ENCODE results near the gene TRPM3.
A peak's percentile ranks its signal among the peaks of the same experiment; 100 is the strongest.

TRPM3 gene

DNA sequence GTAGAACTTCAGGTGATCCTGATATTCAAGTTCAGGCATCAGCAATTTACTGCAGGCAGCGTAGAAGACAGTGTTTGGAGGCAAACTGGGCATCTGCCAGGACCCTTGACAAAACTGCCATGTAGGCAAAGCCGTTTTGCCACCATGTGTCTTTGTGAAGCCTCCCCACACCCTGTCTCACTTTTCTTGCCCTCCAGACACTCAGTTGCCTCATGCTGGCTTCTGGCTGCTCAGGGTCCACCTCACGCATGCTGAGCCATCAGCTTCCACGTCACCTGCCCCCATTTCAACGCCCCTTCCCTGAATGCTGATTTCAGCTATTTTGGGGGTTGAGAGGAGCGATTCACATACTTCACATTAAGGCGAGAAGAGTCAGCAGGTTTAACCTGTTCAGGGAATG, 541.7 kb downstream of the TRPM3 start:
- Mint-ChIP-seq H3K4me1 (no peaks in the 10 kb centered on the region), H3K36me3 (ENCODE audit: low read depth) (no peaks in the 10 kb centered on the region), H3K27me3 (ENCODE audit: low read depth) (no peaks in the 10 kb centered on the region), H3K9me3 (no peaks in the 10 kb centered on the region), H3K27ac (no peak overlapping the region), H3K4me3 (no peak overlapping the region)
- TF ChIP-seq, protein P1, sequence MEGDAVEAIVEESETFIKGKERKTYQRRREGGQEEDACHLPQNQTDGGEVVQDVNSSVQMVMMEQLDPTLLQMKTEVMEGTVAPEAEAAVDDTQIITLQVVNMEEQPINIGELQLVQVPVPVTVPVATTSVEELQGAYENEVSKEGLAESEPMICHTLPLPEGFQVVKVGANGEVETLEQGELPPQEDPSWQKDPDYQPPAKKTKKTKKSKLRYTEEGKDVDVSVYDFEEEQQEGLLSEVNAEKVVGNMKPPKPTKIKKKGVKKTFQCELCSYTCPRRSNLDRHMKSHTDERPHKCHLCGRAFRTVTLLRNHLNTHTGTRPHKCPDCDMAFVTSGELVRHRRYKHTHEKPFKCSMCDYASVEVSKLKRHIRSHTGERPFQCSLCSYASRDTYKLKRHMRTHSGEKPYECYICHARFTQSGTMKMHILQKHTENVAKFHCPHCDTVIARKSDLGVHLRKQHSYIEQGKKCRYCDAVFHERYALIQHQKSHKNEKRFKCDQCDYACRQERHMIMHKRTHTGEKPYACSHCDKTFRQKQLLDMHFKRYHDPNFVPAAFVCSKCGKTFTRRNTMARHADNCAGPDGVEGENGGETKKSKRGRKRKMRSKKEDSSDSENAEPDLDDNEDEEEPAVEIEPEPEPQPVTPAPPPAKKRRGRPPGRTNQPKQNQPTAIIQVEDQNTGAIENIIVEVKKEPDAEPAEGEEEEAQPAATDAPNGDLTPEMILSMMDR (IDR thresholded peaks at IDR 0.05; ENCODE audit: unreplicated experiment in 3 of 3), result no peak

DNA sequence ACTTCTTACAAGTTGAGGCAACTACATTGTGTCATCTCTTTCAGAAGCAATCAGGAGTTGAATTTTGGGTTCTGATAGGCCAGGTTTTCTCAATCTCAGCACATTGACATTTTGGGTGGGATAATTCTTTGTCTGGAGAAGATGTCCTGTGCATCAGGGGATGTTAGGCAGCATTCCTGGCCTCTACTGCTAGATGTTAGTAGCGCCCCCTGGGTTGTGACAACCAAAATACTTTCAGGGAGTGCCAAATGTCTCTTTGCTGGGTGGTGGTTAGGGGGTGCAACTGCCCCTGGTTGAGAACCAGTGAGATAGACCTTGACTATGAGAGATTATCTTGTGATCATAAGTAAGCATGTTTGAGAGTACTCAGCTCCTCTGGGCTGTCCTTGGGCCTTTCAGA, 542.7 kb downstream of the TRPM3 start:
- TF ChIP-seq, protein P1 (IDR thresholded peaks at IDR 0.05; ENCODE audit: unreplicated experiment in 3 of 3), result no peak
- Mint-ChIP-seq H3K27me3 (ENCODE audit: low read depth) (no peaks in the 10 kb centered on the region), H3K4me3 (no peak overlapping the region), H3K4me1 (peaks cover 7% of the 10 kb centered on the region), H3K36me3 (ENCODE audit: low read depth) (no peaks in the 10 kb centered on the region), H3K9me3 (no peaks in the 10 kb centered on the region), H3K27ac (no peak overlapping the region)

DNA sequence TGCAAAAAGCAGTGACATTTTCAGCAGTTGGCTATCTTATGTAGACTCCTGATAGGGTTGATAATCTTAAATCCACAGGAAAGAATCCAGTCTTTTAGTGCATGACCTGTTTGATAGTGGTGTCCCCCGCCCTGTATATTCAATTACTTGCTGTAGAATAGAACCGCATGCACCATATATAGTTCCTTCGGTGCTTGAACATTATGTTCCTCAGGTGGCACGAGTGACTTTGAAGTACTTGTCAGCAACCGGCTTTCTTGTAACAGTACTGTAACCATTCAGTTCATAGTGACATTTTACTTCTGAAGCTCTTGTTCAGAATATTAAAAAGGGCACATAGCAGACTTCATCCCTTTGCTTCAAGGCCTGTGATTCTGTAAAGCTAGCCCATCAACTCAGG, 543.8 kb downstream of the TRPM3 start:
- Mint-ChIP-seq H3K9me3 (no peaks in the 10 kb centered on the region), H3K4me3 (no peak overlapping the region), H3K4me1 (peaks cover 7% of the 10 kb centered on the region), H3K36me3 (ENCODE audit: low read depth) (no peaks in the 10 kb centered on the region), H3K27ac (no peak overlapping the region), H3K27me3 (ENCODE audit: low read depth) (no peaks in the 10 kb centered on the region)
- TF ChIP-seq, protein P1 (IDR thresholded peaks at IDR 0.05; ENCODE audit: unreplicated experiment in 3 of 3), result no peak

DNA sequence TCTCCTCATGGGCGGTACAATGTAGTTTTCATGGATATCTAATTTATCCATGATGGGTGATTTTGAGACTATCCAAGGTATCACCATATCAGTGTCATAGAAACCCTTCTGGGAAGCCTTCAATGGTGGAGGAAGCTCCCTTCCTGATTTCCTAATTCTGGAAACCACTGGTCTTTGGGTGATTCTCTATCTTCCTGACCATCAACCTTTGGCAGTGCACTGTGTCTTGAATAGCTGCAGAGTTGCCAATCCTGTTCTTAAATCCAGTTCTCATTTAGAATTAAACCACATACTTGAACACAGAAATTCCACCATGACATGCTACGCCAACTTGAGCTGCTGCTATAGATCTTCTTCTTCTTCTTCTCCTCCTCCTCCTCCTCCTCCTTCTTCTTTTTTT, 545.3 kb downstream of the TRPM3 start:
- Mint-ChIP-seq H3K27me3 (ENCODE audit: low read depth) (no peaks in the 10 kb centered on the region), H3K4me1 (peaks cover 7% of the 10 kb centered on the region), H3K9me3 (no peaks in the 10 kb centered on the region), H3K4me3 (no peak overlapping the region), H3K27ac (no peak overlapping the region), H3K36me3 (ENCODE audit: low read depth) (no peaks in the 10 kb centered on the region)
- TF ChIP-seq, protein P1 (IDR thresholded peaks at IDR 0.05; ENCODE audit: unreplicated experiment in 3 of 3), result no peak

DNA sequence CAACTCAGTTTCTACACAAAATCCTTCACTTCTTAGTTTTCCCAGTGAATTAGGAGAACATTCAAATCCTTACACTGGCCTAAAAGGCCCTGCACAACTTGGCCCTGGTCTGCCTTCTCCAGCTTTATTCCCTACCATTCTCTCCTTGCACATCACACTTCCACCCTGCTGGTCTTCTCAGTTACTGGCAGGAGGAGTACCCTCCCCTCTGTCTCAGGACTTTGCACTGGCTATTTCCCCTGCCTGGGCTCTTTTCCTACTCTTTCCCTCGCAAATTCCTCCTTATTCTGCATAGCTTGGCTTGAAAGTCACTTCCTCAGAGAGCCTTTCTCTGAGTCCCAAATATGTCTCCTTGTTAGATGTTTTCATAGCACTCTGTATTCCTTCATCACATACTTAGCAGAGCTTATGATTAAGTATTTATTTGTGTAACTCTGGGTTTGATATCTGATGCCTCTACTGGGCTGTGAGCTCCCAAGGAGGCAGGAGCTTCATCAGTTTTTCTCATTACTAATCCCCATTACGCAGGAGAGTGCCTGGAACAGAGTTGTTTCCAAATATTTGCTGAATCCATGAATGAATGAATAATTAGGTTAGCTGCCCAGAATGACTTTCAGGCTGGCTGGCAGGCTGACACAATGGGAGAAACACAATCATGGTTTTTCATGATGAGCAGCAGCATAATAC, 547.1 kb downstream of the TRPM3 start:
- no peak overlapping the region for H3K4me3 Mint-ChIP-seq
- H3K27me3 Mint-ChIP-seq (ENCODE audit: low read depth), result no peaks in the 10 kb centered on the region
- TF ChIP-seq, protein P1 (IDR thresholded peaks at IDR 0.05; ENCODE audit: unreplicated experiment in 3 of 3), result no peak
- H3K36me3 Mint-ChIP-seq (ENCODE audit: low read depth), result no peaks in the 10 kb centered on the region
- peaks cover 7% of the 10 kb centered on the region for H3K4me1 Mint-ChIP-seq
- H3K9me3 Mint-ChIP-seq, result no peaks in the 10 kb centered on the region
- H3K27ac Mint-ChIP-seq, result peak overlapping the region in 1 of 3 experiments; percentile 13

DNA sequence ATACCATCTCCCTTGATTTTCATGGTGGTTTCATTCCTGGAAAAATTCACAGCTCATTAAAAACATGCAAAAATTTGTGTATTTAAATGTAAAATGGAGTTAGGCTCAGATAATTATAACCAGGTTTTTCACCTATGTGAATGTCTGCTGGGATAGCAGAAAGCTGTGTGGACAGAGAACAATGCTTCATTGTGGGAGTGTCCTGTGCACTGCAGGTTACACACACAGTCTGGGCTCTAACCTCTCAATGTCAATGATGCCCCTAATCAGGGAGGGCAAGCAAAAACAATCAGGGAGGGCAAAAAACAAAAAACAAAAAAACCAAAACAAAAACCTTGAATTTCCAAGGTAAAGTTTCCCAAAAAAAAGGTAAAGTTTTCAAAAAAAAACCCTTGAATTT, 548.1 kb downstream of the TRPM3 start:
- no peaks in the 10 kb centered on the region for H3K36me3 Mint-ChIP-seq (ENCODE audit: low read depth)
- peaks cover 7% of the 10 kb centered on the region for H3K4me1 Mint-ChIP-seq
- H3K27me3 Mint-ChIP-seq (ENCODE audit: low read depth), result no peaks in the 10 kb centered on the region
- H3K27ac Mint-ChIP-seq, result no peak overlapping the region
- TF ChIP-seq, protein P1 (IDR thresholded peaks at IDR 0.05; ENCODE audit: unreplicated experiment in 3 of 3), result no peak
- no peak overlapping the region for H3K4me3 Mint-ChIP-seq
- H3K9me3 Mint-ChIP-seq, result no peaks in the 10 kb centered on the region

Measured in nephron (organoid).